OCI-LY1 (cell line): ENCODE measurements around the gene ARHGAP27.
"Not testable (repeated sequence)": the region's sequence is repeated elsewhere in the genome, so short reads cannot be mapped to it uniquely, and the experiment has no call there.

Source experiments
- EZH2 ChIP-seq: fragments of 200-600 bp; sonication (generic), shearing (Covaris generic); IDR thresholded peaks from 2 replicates; pipeline ENCODE4 v1.8.0; 2017; ENCODE audit warnings: borderline replicate concordance, mixed run types, mild to moderate bottlenecking, antibody characterized with exemption, low read length, moderate library complexity, mixed read lengths
- TF ChIP-seq, protein P1 (sequence below): fragments of 200-600 bp; sonication (generic), shearing (Covaris generic); IDR thresholded peaks from 2 replicates; pipeline ENCODE4 v1.5.1; 2017; ENCODE audit warnings: mild to moderate bottlenecking, antibody characterized with exemption, low read length, moderate library complexity, mixed read lengths

DNA sequence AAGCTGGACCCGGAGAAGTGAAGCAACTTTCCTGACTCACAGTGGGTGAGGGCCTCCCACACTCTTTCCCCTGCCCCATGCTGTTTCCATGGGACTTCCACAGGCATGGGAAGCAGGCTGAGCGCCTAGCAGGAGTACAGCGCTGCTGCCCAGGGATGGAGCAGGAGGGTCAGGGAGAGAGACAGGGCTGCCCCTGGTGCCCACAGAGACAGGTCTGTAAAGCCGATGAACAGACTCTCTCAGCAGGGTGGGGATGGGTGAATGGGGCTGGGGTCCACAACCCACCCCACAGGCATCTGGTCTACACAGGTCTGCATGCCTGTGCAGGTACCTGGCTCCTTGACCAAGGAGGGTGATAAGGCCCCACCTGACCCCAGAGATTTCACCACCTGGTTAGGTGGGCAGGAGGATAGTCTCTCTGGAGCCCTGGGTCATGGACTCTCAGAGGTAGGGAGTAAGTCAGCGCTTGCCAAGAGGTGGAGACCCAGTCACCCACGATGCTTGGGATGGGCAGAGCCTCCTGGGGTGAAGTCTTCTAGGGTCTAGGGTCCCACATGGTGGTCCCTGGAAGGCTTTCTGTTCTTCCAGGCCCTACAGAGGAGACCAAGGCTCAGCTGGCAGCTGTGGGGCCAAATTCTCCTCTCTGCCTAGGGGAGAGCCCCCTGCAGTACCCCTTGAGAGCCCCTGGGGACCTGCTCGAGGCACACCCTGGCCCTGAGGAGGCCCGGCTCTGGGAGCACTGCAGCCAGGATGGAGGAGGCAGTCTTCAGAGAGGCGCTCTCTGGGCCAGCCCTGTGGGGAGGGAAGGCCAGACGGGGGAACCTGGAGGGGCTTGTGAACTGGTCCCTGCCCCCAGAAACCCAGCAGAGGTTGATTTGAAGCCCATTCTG is 10.9 kb upstream of the ARHGAP27 start:
- TF ChIP-seq, protein P1, sequence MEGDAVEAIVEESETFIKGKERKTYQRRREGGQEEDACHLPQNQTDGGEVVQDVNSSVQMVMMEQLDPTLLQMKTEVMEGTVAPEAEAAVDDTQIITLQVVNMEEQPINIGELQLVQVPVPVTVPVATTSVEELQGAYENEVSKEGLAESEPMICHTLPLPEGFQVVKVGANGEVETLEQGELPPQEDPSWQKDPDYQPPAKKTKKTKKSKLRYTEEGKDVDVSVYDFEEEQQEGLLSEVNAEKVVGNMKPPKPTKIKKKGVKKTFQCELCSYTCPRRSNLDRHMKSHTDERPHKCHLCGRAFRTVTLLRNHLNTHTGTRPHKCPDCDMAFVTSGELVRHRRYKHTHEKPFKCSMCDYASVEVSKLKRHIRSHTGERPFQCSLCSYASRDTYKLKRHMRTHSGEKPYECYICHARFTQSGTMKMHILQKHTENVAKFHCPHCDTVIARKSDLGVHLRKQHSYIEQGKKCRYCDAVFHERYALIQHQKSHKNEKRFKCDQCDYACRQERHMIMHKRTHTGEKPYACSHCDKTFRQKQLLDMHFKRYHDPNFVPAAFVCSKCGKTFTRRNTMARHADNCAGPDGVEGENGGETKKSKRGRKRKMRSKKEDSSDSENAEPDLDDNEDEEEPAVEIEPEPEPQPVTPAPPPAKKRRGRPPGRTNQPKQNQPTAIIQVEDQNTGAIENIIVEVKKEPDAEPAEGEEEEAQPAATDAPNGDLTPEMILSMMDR, result not testable (repeated sequence)
- not testable (repeated sequence) for TF ChIP-seq EZH2
